GM12872 (cell line): ENCODE measurements around the gene CNTNAP2.

Source experiments
- TF ChIP-seq, protein P1 (sequence below): IDR thresholded peaks from 3 replicates; pipeline ENCODE4 v1.5.1; 2011; ENCODE audit warnings: low read depth, mild to moderate bottlenecking, low read length, moderate library complexity; ENCODE audit not compliant: insufficient read depth

Gene CNTNAP2

DNA sequence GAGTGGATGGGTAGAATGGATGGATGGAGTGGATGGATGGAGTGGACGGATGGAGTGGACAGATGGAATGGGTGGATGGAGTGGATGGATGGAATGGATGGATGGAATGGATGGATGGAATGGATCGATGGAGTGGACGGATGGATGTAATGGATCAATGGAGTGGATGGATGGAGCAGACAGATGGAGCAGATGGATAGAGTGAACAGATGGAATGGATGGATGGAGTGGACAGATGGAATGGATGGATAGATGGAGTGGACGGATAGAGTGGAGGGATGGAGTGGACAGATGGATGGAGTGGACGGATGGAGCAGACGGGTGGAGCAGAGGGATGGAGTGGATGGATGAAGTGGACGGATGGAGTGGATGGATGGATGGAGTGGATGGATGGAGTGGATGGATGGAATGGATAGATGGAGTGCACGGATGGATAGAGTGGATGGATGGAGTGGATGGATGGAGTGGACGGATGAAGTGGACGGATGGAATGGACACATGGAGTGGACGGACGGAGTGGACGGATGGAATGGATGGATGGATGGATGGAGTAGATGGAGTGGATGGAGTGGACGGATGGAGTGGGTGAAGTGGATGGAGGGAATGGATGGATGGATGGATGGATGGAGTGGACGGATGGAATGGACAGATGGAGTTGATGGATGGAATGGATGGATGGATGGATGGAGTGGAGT is 2213.7 kb downstream of the CNTNAP2 start:
- TF ChIP-seq, protein P1, sequence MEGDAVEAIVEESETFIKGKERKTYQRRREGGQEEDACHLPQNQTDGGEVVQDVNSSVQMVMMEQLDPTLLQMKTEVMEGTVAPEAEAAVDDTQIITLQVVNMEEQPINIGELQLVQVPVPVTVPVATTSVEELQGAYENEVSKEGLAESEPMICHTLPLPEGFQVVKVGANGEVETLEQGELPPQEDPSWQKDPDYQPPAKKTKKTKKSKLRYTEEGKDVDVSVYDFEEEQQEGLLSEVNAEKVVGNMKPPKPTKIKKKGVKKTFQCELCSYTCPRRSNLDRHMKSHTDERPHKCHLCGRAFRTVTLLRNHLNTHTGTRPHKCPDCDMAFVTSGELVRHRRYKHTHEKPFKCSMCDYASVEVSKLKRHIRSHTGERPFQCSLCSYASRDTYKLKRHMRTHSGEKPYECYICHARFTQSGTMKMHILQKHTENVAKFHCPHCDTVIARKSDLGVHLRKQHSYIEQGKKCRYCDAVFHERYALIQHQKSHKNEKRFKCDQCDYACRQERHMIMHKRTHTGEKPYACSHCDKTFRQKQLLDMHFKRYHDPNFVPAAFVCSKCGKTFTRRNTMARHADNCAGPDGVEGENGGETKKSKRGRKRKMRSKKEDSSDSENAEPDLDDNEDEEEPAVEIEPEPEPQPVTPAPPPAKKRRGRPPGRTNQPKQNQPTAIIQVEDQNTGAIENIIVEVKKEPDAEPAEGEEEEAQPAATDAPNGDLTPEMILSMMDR, result no peak

DNA sequence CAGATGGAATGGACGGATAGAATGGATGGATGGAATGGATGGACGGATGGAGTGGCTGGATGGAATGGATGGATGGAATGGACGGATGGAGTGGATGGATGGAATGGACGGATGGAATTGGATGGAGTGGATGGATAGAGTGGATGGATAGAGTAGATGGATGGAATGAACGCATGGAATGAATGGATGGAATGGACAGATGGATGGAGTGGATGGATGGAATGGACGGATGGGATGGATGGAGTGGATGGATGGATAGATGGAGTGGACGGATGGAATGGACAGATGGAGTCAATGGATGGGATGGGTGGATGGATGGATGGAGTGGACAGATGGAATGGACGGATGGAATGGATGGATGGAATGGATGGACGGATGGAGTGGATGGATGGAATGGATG is 2214.2 kb downstream of the CNTNAP2 start:
- TF ChIP-seq, protein P1, result no peak

DNA sequence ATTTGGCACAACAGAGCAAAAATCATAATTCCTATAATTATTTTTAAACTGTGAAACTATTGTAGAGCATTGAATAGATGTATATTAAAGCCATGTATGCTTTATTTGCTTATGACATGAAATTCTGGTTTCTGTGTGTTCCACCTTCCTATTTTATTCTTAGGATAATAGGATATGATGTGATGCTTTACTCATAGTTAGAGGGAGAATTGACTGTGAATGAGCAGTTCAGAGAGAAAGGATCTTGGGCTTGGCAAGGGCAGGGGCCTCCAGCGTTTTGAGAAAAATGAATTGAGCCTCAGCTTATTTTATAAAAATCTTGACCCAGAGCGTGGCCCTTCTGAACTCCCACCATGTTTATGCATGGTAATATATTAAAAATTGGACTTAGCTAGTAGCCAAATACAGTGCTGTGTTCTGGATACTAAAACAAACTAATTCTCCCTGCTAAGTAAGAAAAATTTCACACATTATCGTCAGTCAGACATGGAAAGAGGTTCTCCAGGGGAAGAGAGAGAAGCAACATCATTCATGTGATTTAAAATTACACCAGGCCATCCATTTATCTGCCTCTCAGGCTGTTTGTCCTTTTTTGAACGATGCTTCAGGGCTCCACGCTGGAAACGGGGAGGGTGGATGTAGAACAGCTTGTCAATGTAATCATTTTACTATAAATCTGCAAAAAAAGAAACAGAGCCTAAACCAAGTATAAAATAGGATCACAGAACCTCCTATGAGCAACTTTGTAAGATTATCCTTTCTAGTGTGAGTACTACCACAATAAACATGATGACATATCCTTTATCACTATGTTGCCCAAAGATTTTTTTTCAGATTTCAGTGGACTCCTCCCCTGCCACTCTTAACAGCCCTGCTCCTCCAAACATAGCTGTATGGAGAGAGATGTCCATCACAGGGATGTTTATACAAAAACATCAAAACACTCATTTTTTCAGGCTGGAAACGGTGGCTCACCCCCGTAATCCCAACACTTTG is 2215.9 kb downstream of the CNTNAP2 start:
- TF ChIP-seq, protein P1, result no peak

DNA sequence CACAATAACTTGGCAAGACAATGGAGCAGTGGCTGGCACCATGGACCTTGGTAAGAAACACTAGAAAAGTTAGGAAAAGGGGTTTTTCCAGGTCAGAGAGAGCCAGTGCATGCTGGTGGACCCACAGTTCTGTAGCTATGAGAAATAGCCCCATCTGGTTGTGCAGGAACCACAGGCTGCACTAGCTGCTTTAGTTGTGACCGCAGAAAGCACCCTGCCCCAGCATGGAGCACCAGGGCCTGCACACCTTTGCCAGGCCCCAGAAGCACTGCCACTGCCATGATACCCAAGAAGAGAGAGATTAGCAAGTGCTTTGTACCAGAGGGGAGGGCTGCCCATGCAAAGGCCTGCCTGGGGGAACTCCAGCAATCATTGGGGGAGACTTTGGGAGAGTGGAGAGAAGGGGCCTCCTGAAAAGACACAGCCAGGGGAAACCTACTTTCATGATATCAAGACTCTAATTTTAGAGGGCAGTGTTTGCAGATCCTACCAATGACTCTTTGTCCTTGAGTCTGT is 2217.9 kb downstream of the CNTNAP2 start:
- TF ChIP-seq, protein P1, result no peak

DNA sequence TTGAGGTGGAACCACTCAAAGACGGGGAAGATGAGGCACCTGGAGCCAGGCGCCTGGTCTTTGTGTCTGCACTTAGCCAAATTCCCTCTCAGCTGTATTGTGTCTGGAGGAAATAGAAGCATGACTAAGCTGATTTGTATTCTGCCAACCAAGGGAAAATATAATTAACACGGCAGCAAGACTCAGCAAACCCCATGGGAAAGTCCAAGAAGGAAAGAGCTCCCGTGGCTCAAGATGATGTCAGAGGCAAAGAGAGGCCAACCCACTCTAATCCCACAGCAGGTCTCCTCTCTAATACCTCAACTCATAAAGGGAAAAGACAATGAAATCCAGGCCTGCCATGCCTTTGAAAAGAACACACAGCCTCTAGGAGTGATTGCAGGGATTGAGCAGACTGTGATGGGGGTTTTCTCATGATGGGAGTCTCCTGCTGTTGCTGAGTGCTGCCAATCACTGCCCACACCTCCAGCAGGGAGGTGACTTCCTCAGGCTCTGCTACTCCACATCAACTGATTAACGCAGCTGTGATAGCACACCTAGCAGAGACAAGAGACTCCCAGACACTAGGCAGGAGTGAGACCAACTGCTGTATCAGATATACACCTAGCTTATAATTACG is 2218.5 kb downstream of the CNTNAP2 start:
- TF ChIP-seq, protein P1, result no peak

DNA sequence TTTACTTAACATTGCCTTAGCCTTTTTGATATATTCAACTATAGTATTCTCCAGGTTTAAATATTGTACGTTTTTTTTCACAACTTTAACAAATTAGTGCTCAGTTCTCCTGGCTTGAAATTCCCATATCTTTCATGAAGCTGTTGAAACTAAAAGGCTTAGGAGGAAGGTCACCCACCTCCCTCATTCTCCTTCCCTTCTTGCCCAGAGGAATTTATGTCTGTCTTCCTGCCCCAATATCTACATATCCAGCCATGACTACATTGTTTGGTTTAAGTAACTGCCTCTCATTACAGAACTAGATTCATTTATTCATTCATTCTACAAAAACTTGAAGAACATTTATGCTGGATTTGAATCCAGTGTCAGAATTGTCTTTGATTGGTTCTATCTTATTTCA is 2219.2 kb downstream of the CNTNAP2 start:
- TF ChIP-seq, protein P1, result no peak

DNA sequence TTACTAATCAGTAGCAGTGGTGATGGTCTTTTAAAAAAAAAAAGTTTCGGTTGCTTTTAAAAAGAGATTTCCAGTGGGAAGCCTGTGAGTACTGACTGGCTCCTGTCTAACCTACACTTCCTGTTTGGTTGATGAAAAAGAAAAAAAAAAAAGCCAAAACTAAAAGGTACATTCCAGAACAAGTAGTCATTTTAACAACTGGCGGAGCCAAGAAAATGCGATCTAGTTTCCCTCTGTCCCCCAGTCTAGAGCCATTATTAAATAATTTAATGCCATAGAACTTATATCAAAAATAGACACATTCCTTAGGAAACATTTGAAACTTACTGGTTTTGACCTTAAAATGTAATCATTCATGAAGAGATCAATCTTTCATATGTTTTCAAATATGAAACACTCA is 2219.8 kb downstream of the CNTNAP2 start:
- TF ChIP-seq, protein P1, result no peak
